Activated CD4-positive, alpha-beta T cell treated with anti-CD3 and anti-CD28 coated beads for 24 hours (primary cell): ENCODE measurements around the gene CEP131.
"Not testable (repeated sequence)": the region's sequence is repeated elsewhere in the genome, so short reads cannot be mapped to it uniquely, and the experiment has no call there.

Experiments used
- DNase-seq, 2 donors: peaks; one replicate each; pipeline ENCODE4 v3.0.0-alpha.2; 2020; ENCODE audit warnings: low read depth in 2 of 2

CEP131 gene

GRCh38 chr17:81166033-81166492 lies 56.7 kb downstream of the CEP131 start, which contains the start of gene AATK:
Gene AATK, minus strand, starts transcription at chr17:81166221. Its CDS starts 229 bp downstream, at chr17:81165992.
- no peak for DNase-seq

GRCh38 chr17:81165246-81166032 lies 57.3 kb downstream of the CEP131 start, which contains the start of gene PVALEF:
Gene PVALEF, plus strand, starts transcription at chr17:81165507. Its CDS starts 15,720 bp downstream, at chr17:81181227.
- no peak for DNase-seq

- no peak for DNase-seq
Measured at GRCh38 chr17:81164371-81165245, 58.2 kb downstream of the CEP131 start.

GRCh38 chr17:81163703-81164370 lies 58.9 kb downstream of the CEP131 start:
- DNase-seq, result no peak

GRCh38 chr17:81163051-81163695 lies 59.6 kb downstream of the CEP131 start:
- no peak for DNase-seq

- no peak for DNase-seq
Measured at GRCh38 chr17:81162491-81162890, 60.3 kb downstream of the CEP131 start.

- no peak for DNase-seq
Measured at GRCh38 chr17:81161972-81162371, 60.8 kb downstream of the CEP131 start.

GRCh38 chr17:81161536-81161935 lies 61.2 kb downstream of the CEP131 start:
- no peak for DNase-seq

GRCh38 chr17:81160747-81161453 lies 61.9 kb downstream of the CEP131 start:
- DNase-seq, result no peak

- no peak for DNase-seq
Measured at GRCh38 chr17:81160306-81160705, 62.5 kb downstream of the CEP131 start.

- no peak for DNase-seq
Measured at GRCh38 chr17:81159611-81160265, 63.0 kb downstream of the CEP131 start.

- no peak for DNase-seq
Measured at GRCh38 chr17:81158688-81159590, 63.8 kb downstream of the CEP131 start.

GRCh38 chr17:81157848-81158687 lies 64.7 kb downstream of the CEP131 start:
- DNase-seq, result no peak

GRCh38 chr17:81156866-81157805 lies 65.6 kb downstream of the CEP131 start:
- DNase-seq, result no peak

- DNase-seq, result no peak
Measured at GRCh38 chr17:81154961-81155360, 67.8 kb downstream of the CEP131 start.

GRCh38 chr17:81154016-81154415 lies 68.7 kb downstream of the CEP131 start:
- DNase-seq, result not testable (repeated sequence)

GRCh38 chr17:81153340-81153803 lies 69.4 kb downstream of the CEP131 start:
- DNase-seq, result no peak
